Testis (tissue), 3 donors: Measurements from ENCODE around the gene FOLR3. TPM values are rescaled to one million over a fixed set of nuclear protein-coding genes. Genes with fewer than 3 reads are reported as not detected.

Experiments
- DNase-seq: peaks from one replicate; pipeline ENCODE4 v3.0.0-alpha.2; 2019
- H3K27ac ChIP-seq, 2 donors: fragments of 200-600 bp; sonication (generic); one replicate each; pipeline ENCODE4 v1.5.1; 2019
- H3K27me3 ChIP-seq: fragments of 200-600 bp; sonication (generic); one replicate; pipeline ENCODE4 v1.5.1; 2019
- H3K36me3 ChIP-seq: fragments of 200-600 bp; sonication (generic); one replicate; pipeline ENCODE4 v1.5.1; 2017; ENCODE audit warnings: low read depth; ENCODE audit errors: missing control alignments
- H3K4me1 ChIP-seq: fragments of 200-600 bp; sonication (generic); one replicate; pipeline ENCODE4 v1.5.1; 2019
- H3K4me3 ChIP-seq, 2 donors: fragments of 200-600 bp; sonication (generic); one replicate each; pipeline ENCODE4 v1.5.1; 2017 to 2019
- H3K9me3 ChIP-seq: fragments of 200-600 bp; sonication (generic); one replicate; pipeline ENCODE4 v1.5.1; 2017
- POLR2A ChIP-seq: fragments of 450-650 bp; IDR thresholded peaks from one replicate; pipeline ENCODE4 v1.6.1; 2017; ENCODE audit warnings: antibody characterized with exemption, mild to moderate bottlenecking, moderate library complexity
- WGBS, 2 donors: methylation state at CpG; one replicate each; pipeline ENCODE4 v1.1.5; 2018; 5-methylcytosine and 5-hydroxymethylcytosine counted together
- intact Hi-C: fragments of 100-400 bp; cut with DNase I; formaldehyde crosslinking; loops from one replicate; pipeline ENCODE4 v1.15.1; 2023; ENCODE audit warnings: low total_unique reads
- polyA plus RNA-seq: library from polyadenylated mRNA; stranded (reverse); fragments of 350-450 nt; fragmentation: Illumina TruSeq; extraction: RNeasy Lipid Tissue Mini Kit (QIAGEN cat#74804); gene quantifications from one replicate; pipeline ENCODE4 v1.2.3, GENCODE V29; 2014; ENCODE audit warnings: low read depth, low replicate concordance; ENCODE audit not compliant: insufficient read depth
- total RNA-seq, 2 donors: library from RNA; depleted of rRNA; stranded (reverse); fragments of >200 nt; gene quantifications; one replicate each; pipeline ENCODE4 v1.2.3, GENCODE V29; 2016
- TF ChIP-seq, protein P1 (sequence below), 3 experiments: fragments of 450-650 bp in 2 of 3; fragments of 200-600 bp in 1 of 3; sonication (generic) in 1 of 3; IDR thresholded peaks; one replicate each; pipeline ENCODE4 v1.5.1; 2016 to 2019; ENCODE audit warnings: antibody characterized with exemption in 3 of 3, mild to moderate bottlenecking in 2 of 3, moderate library complexity in 1 of 3

The FOLR3 gene
- total and polyA plus RNA-seq, 3 donors from 2014 or later = 0.55 to 0.79 TPM; not detected in 1

DNA sequence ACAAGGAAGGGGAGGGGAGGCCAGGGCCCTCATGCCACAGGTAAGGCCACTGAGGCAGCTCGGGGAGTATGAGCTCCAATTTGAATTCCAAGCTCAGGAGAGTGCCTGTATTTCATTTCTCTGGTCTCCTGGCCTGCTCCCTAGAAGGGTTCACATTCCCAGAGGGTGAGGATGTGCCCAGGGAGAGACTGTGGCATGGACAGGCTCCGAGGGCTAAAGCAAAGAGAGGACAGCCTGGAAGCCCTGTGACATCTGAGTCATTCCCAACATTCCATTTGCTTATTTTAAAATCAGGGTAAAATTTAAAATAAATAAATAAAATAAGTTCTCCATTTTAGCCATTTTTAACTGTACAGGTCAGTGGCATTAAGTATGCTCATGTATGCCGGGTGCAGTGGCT lies 37.8 kb downstream of the FOLR3 start:
- H3K9me3 ChIP-seq = no peaks in the 10 kb centered on the region
- no peaks in the 10 kb centered on the region for H3K27me3 ChIP-seq
- H3K4me1 ChIP-seq = no peaks in the 10 kb centered on the region
- no peak overlapping the region for H3K27ac ChIP-seq
- 84 to 90% methylated on average over 3 of the region's 3 CpGs for WGBS, 2 donors
- H3K4me3 ChIP-seq = no peak overlapping the region
- intact Hi-C loops = no loop called here
- no peak for DNase-seq
- no peaks in the 10 kb centered on the region for H3K36me3 ChIP-seq
- TF ChIP-seq, protein P1, sequence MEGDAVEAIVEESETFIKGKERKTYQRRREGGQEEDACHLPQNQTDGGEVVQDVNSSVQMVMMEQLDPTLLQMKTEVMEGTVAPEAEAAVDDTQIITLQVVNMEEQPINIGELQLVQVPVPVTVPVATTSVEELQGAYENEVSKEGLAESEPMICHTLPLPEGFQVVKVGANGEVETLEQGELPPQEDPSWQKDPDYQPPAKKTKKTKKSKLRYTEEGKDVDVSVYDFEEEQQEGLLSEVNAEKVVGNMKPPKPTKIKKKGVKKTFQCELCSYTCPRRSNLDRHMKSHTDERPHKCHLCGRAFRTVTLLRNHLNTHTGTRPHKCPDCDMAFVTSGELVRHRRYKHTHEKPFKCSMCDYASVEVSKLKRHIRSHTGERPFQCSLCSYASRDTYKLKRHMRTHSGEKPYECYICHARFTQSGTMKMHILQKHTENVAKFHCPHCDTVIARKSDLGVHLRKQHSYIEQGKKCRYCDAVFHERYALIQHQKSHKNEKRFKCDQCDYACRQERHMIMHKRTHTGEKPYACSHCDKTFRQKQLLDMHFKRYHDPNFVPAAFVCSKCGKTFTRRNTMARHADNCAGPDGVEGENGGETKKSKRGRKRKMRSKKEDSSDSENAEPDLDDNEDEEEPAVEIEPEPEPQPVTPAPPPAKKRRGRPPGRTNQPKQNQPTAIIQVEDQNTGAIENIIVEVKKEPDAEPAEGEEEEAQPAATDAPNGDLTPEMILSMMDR (IDR thresholded peaks at IDR 0.05) = no peak
- no peak for TF ChIP-seq POLR2A

DNA sequence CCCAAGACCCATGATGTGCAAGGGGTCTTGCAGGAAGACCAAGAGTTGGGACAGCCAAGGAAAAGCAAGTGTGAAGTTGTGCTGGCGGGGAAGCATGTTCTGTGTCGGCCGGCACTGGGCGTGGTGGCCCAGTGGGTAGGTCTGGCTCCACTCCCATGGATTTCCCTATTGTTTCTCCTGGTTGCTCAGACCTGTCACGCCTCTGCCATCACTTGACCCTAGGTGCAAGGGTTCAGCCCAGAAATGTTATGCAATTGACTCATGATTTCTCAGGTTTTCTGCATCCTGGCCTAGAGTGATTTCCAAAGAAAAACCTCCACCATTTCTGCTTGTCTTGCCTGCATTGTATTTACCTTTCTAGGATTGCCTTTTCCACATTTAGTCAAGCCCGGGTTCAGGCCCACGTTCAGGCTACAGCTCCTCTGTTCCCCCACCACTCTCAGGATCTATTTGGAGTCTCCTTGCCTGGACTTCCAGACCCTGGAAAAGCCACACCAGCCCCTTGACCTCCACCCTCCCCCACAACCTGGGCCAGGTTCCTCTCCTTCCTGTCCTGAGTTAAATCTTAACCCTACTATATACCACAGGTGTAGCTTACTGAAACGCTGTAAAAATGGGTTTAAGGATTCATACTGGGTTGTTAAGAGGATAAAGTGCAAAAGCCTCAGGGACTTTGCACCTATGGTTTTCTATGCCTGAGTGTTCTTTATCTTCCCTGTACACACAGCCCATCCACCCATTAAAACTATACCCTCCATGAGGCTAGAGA lies 39.0 kb downstream of the FOLR3 start:
- Histone ChIP-seq H3K4me3 (no peak overlapping the region), H3K27me3 (no peaks in the 10 kb centered on the region), H3K27ac (no peak overlapping the region), H3K36me3 (no peaks in the 10 kb centered on the region), H3K4me1 (no peaks in the 10 kb centered on the region), H3K9me3 (no peaks in the 10 kb centered on the region)
- TF ChIP-seq POLR2A = no peak
- TF ChIP-seq, protein P1 (IDR thresholded peaks at IDR 0.05) = no peak
- no peak for DNase-seq
- WGBS, 2 donors = 89 to 91% methylated on average over 7 to 8 of the region's 8 CpGs
- intact Hi-C loops = no loop called here

DNA sequence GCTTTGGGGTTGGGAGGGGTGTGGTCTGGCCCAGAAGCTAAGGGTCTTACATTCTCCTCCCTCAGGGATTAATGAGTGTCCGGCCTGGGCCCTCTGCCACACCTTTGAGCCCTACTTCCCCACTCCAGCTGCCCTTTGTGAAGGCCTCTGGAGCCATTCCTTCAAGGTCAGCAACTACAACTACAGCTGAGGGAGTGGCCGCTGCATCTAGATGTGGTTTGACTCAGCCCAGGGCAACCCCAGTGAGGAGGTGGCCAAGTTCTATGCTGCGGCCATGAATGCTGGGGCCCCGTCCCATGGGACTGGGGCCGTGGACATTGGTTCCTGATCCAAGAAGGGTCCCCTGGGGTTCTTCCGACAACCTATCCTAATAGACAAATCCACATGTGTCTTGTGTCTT lies 42.1 kb downstream of the FOLR3 start:
- no peak overlapping the region for H3K27ac ChIP-seq
- TF ChIP-seq, protein P1 (IDR thresholded peaks at IDR 0.05) = no peak
- no peak for TF ChIP-seq POLR2A
- no peaks in the 10 kb centered on the region for H3K27me3 ChIP-seq
- no peak overlapping the region for H3K4me3 ChIP-seq
- H3K4me1 ChIP-seq = no peaks in the 10 kb centered on the region
- intact Hi-C loops = no loop called here
- WGBS, 2 donors = 78 to 92% methylated on average over 2 to 6 of the region's 6 CpGs
- no peaks in the 10 kb centered on the region for H3K9me3 ChIP-seq
- no peaks in the 10 kb centered on the region for H3K36me3 ChIP-seq
- DNase-seq = no peak

DNA sequence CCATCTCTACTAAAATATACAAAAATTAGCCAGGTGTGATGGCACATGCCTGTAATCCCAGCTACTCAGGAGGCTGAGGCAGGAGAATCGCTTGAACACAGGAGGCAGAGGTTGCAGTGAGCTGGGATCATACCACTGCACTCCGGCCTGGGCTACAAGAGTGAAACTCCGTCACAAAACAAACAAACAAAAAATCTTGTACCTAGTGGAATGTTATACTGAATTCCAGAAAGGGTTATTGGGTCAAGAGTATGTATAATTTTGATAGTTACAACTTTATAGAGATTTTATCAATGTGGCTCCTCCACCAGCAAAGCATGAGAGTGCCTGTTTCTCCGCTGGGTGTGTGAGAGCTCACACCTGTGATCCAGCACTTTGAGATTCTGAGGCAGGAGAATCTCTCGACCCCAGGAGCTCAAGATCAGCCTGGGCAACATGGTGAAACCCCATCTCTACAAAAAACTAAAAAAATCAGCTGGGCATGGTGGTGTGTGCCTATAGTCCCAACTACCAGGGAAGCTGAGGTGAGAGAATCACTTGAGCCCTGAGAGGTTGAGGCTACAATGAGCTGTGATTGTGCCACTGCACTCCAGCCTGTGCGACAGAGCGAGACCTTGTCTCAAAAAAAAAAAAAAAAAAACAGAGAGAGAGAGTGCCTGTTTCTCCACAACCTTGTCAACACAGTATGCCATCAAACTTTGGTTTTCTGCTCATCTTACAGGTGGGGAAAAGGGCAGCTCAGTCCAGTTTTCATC lies 43.7 kb downstream of the FOLR3 start:
- H3K9me3 ChIP-seq = no peaks in the 10 kb centered on the region
- no peaks in the 10 kb centered on the region for H3K4me1 ChIP-seq
- no peaks in the 10 kb centered on the region for H3K36me3 ChIP-seq
- no peak for DNase-seq
- no peaks in the 10 kb centered on the region for H3K27me3 ChIP-seq
- intact Hi-C loops = no loop called here
- no peak for TF ChIP-seq POLR2A
- TF ChIP-seq, protein P1 (IDR thresholded peaks at IDR 0.05) = no peak
- H3K27ac ChIP-seq = no peak overlapping the region
- 83 to 87% methylated on average over 7 of the region's 7 CpGs for WGBS, 2 donors
- no peak overlapping the region for H3K4me3 ChIP-seq
